Activated CD8-positive, alpha-beta memory T cell treated with anti-CD3 and anti-CD28 coated beads for 1 hour (primary cell): ENCODE measurements around the gene NKTR.
A peak's percentile ranks its signal among the peaks of the same experiment; 100 is the strongest.
"Not testable (repeated sequence)": the region's sequence is repeated elsewhere in the genome, so short reads cannot be mapped to it uniquely, and the experiment has no call there.

Source experiments
- DNase-seq, 2 donors: peaks; one replicate each; pipeline ENCODE4 v3.0.0-alpha.2; 2020; ENCODE audit warnings: low read depth in 1 of 2; ENCODE audit errors: extremely low read depth in 1 of 2

The NKTR gene

DNA sequence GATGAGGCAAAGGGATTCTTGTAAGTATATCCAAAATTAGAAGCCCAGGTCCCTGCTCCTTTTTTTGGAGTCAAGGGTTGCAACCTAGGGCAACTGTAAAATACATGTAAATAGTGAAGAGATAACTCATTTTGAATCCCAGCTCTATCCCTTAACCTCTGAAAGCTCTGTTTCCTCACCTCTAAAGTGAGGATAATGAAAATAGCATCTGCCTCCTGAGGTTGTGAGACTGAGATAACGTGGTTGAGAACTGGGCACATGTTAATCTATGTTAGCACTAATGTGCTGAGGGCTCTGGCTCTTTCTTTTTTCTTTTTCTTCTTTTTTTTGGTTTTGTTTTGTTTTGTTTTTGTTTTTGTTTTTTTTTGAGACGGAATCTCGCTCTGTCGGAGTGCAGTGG is 4.8 kb upstream of the NKTR start:
- DNase-seq, result no peak

DNA sequence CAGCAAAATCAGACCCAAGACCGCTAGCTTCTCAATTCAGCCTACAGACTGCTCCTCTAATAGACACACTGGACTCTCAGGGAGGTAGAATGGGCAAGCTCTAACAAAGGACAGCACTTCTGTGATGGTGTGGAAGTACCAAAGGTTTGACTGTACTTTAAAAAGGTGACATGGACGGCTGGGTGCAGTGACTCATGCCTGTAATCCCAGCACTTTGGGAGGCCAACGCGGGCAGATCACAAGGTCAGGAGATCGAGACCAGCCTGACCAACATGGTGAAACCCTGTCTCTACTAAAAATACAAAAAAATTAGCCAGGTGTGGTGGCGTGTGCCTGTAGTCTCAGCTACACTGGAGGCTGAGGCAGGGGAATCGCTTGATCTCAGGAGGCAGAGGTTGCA is 3.4 kb upstream of the NKTR start:
- not testable (repeated sequence) for DNase-seq

DNA sequence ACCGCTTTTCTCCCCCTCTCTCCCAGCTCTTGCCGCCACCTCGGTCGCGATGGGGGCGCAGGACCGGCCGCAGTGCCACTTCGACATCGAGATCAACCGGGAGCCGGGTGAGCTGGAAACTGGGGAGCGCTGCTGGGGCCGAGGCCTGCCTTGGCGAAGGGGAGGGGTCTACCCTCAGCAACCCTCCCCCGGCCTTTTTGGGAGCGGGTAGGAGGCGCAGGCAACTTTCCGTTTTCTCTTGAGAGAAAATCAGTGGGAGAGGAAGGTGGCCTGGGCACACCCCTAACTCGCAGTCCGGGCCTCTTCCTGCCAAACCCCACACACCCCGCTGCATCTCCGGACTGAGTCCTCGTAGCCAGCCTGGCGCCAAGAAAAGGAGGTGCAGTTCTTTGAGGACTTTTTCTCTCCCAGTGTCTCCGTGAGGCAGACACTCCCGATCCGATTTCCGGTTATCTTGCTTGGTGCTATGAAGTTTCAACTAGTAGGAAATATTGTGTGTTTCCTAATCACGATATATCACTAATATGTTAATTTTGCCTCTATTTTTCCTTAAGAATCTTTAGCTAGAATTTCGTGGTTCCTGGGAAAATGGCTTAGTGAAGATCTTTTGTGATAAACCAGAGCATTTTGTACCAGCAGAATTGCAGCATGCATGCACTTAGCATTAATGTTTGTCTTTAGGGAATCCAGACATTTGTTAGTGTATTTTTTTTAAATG is 631 bp downstream of the NKTR start:
- DNase-seq, result peak in 1 of 2 donors; percentile 24

DNA sequence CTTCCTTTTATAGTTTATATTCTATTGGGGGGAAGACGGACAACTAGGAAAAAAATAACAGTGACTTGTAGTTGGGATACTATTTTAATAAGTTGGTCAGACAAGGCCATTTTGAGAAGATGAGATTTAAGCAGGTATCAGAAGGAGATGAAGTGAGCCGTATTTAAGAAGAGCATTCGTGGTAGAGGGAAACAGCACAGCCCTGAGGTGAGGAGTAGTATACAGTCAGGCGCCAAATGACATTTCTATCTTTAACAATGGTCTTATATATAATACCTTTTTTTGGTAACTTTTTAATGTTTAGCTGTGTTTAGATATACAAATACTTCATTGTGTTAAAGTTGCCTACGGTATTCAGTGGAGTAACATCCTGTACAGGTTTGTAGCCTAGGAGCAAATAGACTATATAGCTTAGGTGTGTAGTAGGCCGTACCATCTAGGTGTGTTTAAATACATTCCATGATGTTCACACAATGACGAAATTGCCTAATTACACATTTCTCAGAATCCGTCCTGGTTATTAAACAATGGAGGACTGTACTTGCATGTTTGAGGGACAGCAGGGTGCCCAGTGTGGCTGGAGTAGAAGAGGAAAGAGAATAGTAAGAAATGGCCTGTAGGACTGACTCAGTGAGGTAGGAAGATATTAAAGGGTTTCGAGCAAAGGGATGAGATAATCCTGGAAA is 1.6 kb downstream of the NKTR start:
- DNase-seq, result no peak

DNA sequence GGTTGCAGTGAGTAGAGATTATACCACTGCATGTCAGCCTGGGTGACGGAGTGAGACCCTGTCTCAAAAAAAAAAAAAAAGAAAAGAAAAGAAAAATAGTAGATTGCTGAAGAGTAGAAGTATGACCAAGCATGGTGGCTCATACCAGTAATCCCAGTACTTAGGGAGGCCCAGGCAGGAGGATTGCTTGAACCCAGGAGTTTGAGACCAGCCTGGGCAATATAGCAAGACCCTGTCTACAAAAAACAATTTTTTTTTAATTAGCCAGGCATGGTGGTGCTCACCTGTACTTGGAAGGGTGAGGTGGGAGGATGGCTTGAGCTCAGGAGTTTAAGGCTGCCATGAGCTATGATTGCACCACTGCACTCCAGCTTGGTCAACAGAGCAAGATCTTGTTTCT is 2.5 kb downstream of the NKTR start:
- no peak for DNase-seq

DNA sequence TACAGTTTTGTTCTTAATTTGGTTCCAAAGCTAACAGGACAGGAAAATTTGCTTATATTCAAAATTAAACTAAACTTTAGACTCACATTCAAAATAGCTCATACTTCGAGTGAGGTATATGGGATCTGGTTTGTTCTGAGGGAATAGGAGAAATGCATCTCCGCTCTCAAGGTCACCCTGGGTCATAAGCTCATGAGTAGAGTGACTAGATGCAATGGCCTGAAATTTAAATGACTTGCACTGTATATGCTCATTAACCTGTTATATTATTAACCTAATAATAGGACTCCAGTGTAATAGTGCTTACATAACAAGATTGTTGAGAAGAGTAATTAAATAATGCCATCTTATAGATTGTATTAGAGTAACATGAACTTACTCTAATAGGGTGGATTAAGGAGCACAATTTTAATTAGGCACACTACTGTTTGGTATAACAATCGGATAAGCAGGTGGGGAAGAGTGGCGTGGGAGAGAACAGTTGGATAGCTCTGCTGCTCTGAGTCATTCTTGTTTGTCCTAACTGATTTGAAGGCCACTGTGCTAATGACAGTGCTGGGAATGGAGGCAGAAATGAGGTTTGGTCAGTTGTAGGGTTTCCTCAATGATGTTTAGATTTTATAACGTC is 5.2 kb downstream of the NKTR start:
- DNase-seq, result no peak

DNA sequence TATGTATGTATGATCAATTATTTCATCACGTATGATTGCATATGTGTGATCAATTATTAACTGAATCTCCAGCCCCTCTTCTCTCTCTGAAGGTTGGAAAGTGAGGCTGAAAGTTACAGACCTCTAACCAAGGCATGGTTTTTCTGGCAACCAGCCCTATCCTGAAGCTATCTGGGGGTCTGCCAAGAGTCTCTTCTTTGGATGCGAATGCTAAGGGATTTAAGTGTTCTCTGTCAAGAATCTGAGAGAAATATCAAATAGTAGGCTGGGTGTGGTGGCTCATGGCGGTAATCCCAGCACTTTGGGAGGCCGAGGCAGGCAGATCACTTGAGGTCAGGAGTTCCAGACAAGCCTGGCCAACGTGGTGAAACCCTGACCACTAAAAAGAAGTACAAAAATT is 8.1 kb downstream of the NKTR start:
- DNase-seq, result no peak

DNA sequence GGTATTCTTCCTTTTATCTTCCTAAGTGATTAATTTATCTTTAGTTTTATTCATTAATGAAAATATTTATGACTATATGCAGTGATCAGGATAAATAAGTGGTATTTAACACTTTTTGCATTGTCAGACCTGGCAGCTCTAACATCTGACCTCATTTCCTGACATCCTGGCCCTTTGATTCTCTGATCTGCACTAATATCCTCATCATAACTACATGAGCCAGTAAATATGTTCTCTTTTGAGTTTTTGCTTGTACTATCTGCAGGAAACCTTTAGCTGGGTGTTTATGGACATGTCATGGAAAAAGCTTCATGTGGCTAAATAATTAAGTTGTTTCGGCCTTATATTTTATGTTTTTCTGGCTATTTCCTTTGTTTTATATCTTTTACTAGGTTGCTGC is 10.5 kb downstream of the NKTR start:
- DNase-seq, result no peak

DNA sequence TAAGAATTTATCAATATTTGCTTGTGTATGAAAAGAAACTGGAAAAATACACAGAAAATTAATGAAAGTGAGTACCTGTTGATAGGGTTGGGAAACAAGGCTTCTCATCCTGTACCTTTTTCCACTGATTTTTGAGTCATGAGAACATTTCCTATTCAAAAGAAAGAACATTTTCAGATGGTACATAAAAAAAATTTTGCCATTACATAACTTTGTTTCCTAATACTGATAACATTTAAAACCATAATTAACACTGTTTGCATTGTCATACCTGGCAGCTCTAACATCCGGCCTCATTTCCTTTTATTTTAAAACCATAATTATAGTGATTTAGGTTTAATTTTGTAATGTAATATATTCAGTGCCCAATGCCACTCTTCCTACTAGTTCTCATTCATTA is 11.7 kb downstream of the NKTR start:
- DNase-seq, result no peak

DNA sequence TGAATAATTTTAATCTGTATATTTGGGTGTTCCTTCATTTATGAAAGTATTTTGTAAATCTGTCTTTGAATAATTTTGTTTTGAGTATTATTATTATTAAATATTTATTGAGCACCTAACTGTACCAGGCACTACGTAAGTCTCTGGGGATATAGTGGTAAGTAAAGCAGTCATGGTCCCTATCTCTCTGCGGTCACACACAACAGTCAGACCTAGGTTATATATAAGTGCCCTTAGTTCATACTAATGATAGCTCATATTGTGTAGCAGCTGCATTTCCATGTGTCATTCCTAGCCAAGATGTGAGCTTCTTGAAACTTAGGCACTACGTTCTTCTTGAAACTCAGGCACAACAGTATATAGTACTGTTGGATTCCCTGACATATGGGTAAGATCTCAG is 12.4 kb downstream of the NKTR start:
- DNase-seq, result no peak

DNA sequence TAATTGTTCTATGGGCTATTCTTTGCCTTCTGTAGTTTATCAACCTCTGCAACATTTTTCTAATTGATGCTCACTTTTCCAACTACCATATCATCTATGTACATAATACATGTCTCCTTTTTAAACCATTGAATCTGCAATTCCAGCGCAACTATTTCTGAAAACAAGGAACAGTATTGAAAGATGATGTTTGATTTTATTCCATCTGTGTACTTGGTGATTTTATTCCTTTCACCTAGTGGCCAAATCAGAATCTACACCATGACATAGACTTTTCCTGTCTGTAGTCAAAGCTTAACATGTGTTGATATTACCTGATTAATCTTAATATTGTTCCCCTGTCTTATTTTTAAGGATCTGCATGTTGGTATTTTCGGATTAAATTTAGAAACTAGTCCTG is 13.0 kb downstream of the NKTR start:
- no peak for DNase-seq

DNA sequence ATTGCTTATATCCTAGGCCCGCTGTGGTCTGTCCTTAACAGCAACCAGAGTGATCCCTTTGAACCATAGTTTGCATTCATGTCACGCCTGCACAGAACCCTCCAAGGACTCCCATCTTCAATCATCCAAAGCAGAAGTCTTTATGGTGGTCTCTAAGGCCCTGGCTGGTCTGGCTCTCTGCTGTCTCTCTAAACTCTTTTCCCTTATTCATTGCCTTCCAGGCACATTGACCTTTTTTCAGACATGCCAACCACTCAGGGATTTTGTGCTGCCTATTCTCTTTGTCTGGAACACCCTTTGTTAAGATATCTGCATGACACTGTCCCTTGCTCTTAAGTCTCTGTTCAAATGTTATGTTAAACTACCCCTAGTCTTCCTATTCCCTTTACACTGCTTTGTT is 31.1 kb downstream of the NKTR start:
- DNase-seq, result no peak

DNA sequence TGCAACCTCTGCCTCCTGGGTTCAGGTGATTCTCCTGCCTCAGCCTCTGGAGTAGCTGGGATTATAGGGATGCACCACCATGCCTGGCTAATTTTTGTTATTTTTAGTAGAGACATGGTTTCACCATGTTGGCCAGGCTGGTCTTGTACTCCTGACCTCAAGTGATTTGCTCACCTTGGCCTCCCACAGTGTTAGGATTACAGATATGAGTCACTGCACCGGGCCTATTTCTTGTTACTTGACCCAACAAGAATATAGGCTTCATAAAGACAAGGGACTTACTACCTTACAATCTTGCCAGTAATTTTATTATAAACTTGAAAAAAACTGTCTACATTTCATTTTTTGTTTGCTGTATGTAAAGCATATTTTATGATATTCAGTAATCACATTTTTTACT is 31.7 kb downstream of the NKTR start:
- no peak for DNase-seq

DNA sequence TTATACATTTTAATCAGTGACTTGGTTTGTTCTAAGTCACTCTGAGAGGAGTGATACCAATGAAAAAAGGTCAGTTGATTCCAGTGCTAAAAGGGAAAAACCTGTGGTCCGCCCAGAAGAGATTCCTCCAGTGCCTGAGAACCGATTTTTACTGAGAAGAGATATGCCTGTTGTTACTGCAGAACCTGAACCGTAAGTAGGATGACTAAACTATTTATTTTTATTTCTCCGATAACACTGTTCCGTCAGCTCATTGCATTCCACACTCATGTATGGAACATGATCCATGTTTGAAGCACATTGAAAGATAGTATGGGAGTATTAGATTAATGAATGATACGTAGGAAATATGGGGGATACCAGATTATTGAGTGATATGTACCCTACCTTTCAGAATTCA is 33.1 kb downstream of the NKTR start:
- no peak for DNase-seq

DNA sequence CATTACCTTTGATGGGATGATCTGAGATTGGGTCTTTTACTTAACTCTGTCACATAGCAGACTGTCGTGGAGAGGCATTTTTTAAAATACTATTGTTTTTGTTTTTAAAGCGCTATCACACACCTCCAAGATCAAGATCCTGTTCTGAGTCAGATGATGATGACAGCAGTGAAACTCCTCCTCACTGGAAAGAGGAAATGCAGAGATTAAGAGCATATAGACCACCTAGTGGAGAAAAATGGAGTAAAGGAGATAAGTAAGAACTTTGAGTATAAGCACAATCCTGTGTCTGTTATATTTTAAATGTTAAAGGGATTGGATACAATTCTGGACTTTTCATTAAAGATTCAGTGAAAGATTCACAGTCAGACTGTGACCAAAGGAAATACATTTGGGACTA is 34.6 kb downstream of the NKTR start:
- DNase-seq, result no peak

DNA sequence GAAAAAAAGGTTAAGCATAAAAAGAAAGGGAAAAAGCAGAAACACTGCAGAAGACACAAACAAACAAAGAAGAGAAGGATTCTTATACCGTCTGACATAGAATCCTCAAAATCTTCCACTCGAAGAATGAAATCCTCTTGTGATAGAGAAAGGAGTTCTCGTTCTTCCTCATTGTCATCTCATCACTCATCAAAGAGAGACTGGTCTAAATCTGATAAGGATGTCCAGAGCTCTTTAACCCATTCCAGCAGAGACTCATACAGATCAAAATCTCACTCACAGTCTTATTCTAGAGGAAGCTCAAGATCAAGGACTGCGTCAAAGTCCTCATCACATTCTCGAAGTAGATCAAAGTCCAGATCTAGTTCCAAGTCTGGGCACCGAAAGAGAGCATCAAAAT is 36.5 kb downstream of the NKTR start:
- no peak for DNase-seq

DNA sequence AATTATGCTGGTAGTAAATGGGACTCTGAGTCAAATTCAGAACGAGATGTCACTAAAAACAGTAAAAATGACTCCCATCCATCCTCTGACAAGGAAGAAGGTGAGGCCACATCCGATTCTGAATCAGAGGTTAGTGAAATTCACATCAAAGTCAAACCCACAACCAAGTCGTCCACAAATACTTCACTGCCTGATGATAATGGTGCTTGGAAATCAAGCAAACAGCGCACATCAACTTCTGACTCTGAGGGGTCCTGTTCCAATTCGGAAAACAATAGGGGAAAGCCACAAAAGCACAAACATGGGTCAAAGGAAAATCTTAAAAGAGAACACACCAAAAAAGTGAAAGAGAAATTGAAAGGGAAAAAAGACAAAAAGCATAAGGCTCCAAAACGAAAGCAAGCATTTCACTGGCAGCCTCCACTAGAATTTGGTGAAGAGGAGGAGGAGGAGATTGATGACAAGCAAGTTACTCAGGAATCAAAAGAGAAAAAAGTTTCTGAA is 37.9 kb downstream of the NKTR start:
- DNase-seq, result no peak

DNA sequence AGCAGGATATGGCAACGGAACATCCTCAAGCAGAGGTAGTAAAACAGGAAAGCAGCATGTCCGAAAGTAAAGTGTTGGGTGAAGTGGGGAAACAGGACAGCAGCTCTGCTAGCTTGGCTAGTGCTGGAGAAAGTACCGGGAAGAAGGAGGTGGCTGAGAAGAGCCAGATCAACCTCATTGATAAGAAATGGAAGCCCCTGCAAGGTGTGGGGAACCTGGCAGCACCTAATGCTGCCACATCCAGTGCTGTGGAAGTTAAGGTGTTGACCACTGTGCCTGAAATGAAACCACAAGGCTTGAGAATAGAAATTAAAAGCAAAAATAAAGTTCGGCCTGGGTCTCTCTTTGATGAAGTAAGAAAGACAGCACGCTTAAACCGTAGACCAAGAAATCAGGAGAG is 38.7 kb downstream of the NKTR start:
- no peak for DNase-seq

DNA sequence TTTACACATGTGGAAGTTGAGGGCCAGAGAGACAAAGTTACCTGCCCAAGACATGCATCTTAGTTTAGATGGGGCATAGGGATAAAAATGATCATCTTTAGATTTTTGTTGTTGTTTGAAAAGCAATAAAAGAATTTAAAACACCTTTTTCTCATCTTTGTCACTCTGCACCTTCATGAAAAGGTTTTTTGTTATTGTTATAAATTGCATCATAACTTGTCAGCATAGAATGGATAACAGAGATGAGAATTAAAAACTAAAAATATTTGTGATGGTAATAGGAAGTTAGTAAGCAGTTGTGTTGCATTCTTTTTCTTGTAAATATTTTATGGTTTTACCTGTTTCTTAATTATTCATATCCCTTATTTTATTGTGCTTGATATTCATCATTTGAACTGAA is 39.6 kb downstream of the NKTR start:
- no peak for DNase-seq

DNA sequence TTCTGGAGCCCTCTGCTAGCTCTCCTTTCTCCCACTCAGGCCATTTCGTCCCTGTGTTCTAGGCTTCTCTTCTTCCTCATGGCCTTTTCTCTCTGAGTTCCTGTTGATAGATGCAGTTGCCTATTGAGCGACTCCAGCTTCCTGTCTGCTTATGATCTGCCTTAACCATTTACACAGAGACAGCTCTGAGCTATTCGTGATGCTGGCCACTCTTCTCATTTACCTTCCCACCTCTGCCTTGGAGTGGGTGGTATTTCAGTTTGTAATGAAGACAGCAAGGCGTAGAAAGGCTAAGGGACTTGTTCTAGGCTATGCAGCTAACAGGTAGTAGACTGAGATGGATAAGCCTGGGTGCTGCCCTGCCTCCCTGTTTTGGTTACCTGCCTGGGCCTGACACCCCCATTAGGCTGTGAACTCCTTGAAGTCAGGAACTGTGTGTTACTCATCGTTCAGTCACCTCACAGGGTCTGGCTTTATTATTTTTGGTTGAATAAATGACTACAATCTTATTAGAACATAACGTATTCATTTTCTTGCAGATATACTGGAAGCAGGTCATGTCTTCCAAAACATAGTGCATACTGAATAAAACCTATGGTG is 40.4 kb downstream of the NKTR start:
- no peak for DNase-seq

DNA sequence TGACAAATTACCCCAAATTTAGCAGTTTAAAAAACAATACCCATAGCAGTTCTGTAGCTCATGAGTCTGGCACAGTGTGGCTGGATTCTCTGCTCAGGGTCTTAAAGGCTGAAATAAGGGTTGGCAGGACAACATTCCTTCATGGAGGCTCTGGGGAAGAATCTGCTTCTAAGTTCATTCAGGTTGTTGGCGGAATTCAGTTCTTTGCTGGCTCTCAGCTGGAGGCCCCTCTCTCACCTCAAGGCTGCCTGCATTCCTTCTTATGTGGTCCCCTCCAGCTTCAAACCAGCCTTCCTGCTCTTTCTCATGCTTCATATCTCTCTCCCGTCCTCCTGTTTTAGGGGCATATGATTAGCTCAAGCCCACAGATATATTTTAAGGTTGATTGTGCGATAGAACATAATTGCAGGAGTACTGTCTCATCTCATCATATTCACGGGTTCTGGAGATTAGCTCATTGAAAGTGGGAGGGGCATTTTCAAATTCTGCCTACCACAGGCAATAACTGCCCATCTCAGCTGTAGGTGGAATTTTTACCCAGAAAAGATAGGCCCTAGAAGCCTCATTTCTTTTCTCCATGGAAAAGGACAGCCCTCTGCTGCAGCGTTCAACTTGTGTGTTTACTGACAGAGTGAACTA is 47.5 kb downstream of the NKTR start:
- DNase-seq, result no peak
